ENCODE measurements around the gene PCBP4.
"Not testable (repeated sequence)": the region's sequence is repeated elsewhere in the genome, so short reads cannot be mapped to it uniquely, and the experiment has no call there.

Gene PCBP4

GRCh38 chr3:51929420-51930003, 37.7 kb downstream of the PCBP4 start:
- no peaks in the 10 kb centered on the region for H4K20me1 ChIP-seq (ENCODE audit: control insufficient read depth, insufficient read depth, low read depth, low read length)
- H3K27me3 ChIP-seq (ENCODE audit: control insufficient read depth, low read length), result no peaks in the 10 kb centered on the region
- no peaks in the 10 kb centered on the region for H3K79me2 ChIP-seq (ENCODE audit: control insufficient read depth, low read length)
- no peaks in the 10 kb centered on the region for H3K9me3 ChIP-seq (ENCODE audit: control insufficient read depth, insufficient read depth, low read length)
- H3K4me1 ChIP-seq (ENCODE audit: control insufficient read depth, low read length), result no peaks in the 10 kb centered on the region
- no peak overlapping the region for H3K27ac ChIP-seq (ENCODE audit: low read depth, low read length)
- no peaks in the 10 kb centered on the region for H3F3A ChIP-seq (ENCODE audit: control insufficient read depth, insufficient read depth)
- no peak overlapping the region for H3K4me2 ChIP-seq (ENCODE audit: low read length)
- no peaks in the 10 kb centered on the region for H3K9me2 ChIP-seq (replicated peaks; ENCODE audit: control insufficient read depth, low read length)
- H3K36me3 ChIP-seq (ENCODE audit: control insufficient read depth, low read length), result peaks cover 16% of the 10 kb centered on the region
- TF ChIP-seq CTCF (IDR thresholded peaks at IDR 0.05; ENCODE audit: low read depth, low read length, poor library complexity, severe bottlenecking), result no peak
- TF ChIP-seq EZH2phosphoT487 (IDR thresholded peaks at IDR 0.05; ENCODE audit: borderline replicate concordance, low read length), result no peak
- no peak overlapping the region for H3K4me3 ChIP-seq (ENCODE audit: low read length)

GRCh38 chr3:51928981-51929380, 38.3 kb downstream of the PCBP4 start:
- not testable (repeated sequence) for H3K9me3 ChIP-seq (ENCODE audit: control insufficient read depth, insufficient read depth, low read length); H4K20me1 ChIP-seq (ENCODE audit: control insufficient read depth, insufficient read depth, low read depth, low read length); H3K4me1 ChIP-seq (ENCODE audit: control insufficient read depth, low read length); H3K27me3 ChIP-seq (ENCODE audit: control insufficient read depth, low read length); H3F3A ChIP-seq (ENCODE audit: control insufficient read depth, insufficient read depth); H3K4me2 ChIP-seq (ENCODE audit: low read length); H3K79me2 ChIP-seq (ENCODE audit: control insufficient read depth, low read length); H3K9me2 ChIP-seq (replicated peaks; ENCODE audit: control insufficient read depth, low read length); H3K4me3 ChIP-seq (ENCODE audit: low read length); H3K27ac ChIP-seq (ENCODE audit: low read depth, low read length)
- H3K36me3 ChIP-seq (ENCODE audit: control insufficient read depth, low read length), result peaks cover 10% of the 10 kb centered on the region

GRCh38 chr3:51928438-51928837, 38.8 kb downstream of the PCBP4 start:
- no peaks in the 10 kb centered on the region for H3K9me2 ChIP-seq (replicated peaks; ENCODE audit: control insufficient read depth, low read length)
- H3K27ac ChIP-seq (ENCODE audit: low read depth, low read length), result no peak overlapping the region
- no peaks in the 10 kb centered on the region for H3K27me3 ChIP-seq (ENCODE audit: control insufficient read depth, low read length)
- H3K9me3 ChIP-seq (ENCODE audit: control insufficient read depth, insufficient read depth, low read length), result no peaks in the 10 kb centered on the region
- TF ChIP-seq CTCF (IDR thresholded peaks at IDR 0.05; ENCODE audit: low read depth, low read length, poor library complexity, severe bottlenecking) (no peak), EZH2phosphoT487 (IDR thresholded peaks at IDR 0.05; ENCODE audit: borderline replicate concordance, low read length) (no peak)
- H4K20me1 ChIP-seq (ENCODE audit: control insufficient read depth, insufficient read depth, low read depth, low read length), result no peaks in the 10 kb centered on the region
- H3K79me2 ChIP-seq (ENCODE audit: control insufficient read depth, low read length), result no peaks in the 10 kb centered on the region
- H3K4me2 ChIP-seq (ENCODE audit: low read length), result no peak overlapping the region
- H3K36me3 ChIP-seq (ENCODE audit: control insufficient read depth, low read length), result peaks cover 5% of the 10 kb centered on the region
- no peak overlapping the region for H3K4me3 ChIP-seq (ENCODE audit: low read length)
- no peaks in the 10 kb centered on the region for H3K4me1 ChIP-seq (ENCODE audit: control insufficient read depth, low read length)
- no peaks in the 10 kb centered on the region for H3F3A ChIP-seq (ENCODE audit: control insufficient read depth, insufficient read depth)

- H4K20me1 ChIP-seq (ENCODE audit: control insufficient read depth, insufficient read depth, low read depth, low read length), result no peaks in the 10 kb centered on the region
- TF ChIP-seq EZH2phosphoT487 (IDR thresholded peaks at IDR 0.05; ENCODE audit: borderline replicate concordance, low read length) (no peak), CTCF (IDR thresholded peaks at IDR 0.05; ENCODE audit: low read depth, low read length, poor library complexity, severe bottlenecking) (no peak)
- H3K4me1 ChIP-seq (ENCODE audit: control insufficient read depth, low read length), result no peaks in the 10 kb centered on the region
- no peaks in the 10 kb centered on the region for H3F3A ChIP-seq (ENCODE audit: control insufficient read depth, insufficient read depth)
- no peak overlapping the region for H3K4me3 ChIP-seq (ENCODE audit: low read length)
- H3K4me2 ChIP-seq (ENCODE audit: low read length), result no peak overlapping the region
- no peaks in the 10 kb centered on the region for H3K9me2 ChIP-seq (replicated peaks; ENCODE audit: control insufficient read depth, low read length)
- H3K36me3 ChIP-seq (ENCODE audit: control insufficient read depth, low read length), result no peaks in the 10 kb centered on the region; the same call in 1 of the 2 replicates
- H3K79me2 ChIP-seq (ENCODE audit: control insufficient read depth, low read length), result no peaks in the 10 kb centered on the region
- H3K9me3 ChIP-seq (ENCODE audit: control insufficient read depth, insufficient read depth, low read length), result no peaks in the 10 kb centered on the region
- H3K27ac ChIP-seq (ENCODE audit: low read depth, low read length), result no peak overlapping the region
- no peaks in the 10 kb centered on the region for H3K27me3 ChIP-seq (ENCODE audit: control insufficient read depth, low read length)
Observed at GRCh38 chr3:51927061-51927977, 39.9 kb downstream of the PCBP4 start.

Data from DOHH2 (cell line).